DND-41 (cell line): Measurements from ENCODE around the gene VPS52.

Experiments
- EZH2 ChIP-seq: IDR thresholded peaks from 3 replicates; pipeline ENCODE4 v1.6.1; 2012; ENCODE audit warnings: borderline replicate concordance, low read depth, mild to moderate bottlenecking, moderate library complexity, low read length, inconsistent platforms; ENCODE audit not compliant: severe bottlenecking
- TF ChIP-seq, protein P1 (sequence below): IDR thresholded peaks from 2 replicates; pipeline ENCODE4 v1.5.1; 2012; ENCODE audit warnings: borderline replicate concordance, low read length, moderate library complexity, mild to moderate bottlenecking; ENCODE audit not compliant: poor library complexity, severe bottlenecking; ENCODE audit errors: extremely low read depth

DNA sequence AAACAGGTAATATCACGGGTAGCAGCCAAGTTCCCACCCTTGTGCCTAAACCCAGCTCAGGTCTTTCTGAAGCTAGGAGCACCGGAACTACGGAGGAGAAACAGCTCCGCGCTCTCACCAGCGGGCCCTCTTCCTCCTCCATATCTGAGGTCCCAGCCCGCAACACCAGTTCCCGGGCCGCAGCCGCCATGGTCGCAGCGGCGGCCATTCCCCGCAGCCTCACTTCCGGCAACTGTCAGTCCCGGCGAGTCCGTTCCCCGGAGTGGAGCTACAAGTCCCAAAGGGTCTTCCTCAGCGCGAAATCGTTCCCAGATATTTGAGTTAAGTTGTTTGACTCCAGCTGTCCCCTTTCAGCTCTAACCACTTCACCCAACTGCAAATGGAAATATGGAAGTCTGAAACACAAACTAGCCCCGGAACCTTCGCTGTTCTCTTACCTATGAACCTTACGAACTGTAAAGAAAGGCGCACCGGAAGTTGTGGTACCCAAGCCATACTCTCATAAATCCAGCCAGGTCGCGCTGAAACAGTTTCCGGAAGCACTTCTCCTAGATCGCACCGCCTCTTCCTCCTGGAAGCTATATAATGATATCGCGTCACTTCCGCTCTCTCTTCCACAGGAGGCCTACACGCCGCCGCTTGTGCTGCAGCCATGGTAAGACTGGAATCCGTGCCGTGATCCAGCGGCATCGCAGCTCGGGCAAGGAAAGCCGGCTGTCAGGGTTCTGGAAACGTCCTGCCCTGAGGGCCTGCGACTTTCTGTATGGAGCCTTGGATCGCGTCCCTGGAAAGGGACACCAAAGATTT is at the start of gene VPS52, which contains the start of gene RPS18:
- TF ChIP-seq, protein P1, sequence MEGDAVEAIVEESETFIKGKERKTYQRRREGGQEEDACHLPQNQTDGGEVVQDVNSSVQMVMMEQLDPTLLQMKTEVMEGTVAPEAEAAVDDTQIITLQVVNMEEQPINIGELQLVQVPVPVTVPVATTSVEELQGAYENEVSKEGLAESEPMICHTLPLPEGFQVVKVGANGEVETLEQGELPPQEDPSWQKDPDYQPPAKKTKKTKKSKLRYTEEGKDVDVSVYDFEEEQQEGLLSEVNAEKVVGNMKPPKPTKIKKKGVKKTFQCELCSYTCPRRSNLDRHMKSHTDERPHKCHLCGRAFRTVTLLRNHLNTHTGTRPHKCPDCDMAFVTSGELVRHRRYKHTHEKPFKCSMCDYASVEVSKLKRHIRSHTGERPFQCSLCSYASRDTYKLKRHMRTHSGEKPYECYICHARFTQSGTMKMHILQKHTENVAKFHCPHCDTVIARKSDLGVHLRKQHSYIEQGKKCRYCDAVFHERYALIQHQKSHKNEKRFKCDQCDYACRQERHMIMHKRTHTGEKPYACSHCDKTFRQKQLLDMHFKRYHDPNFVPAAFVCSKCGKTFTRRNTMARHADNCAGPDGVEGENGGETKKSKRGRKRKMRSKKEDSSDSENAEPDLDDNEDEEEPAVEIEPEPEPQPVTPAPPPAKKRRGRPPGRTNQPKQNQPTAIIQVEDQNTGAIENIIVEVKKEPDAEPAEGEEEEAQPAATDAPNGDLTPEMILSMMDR, result no peak
- TF ChIP-seq EZH2, result no peak
